SK-N-SH (cell line): Measurements from ENCODE around the gene MLYCD.

Experiments
- RAD21 ChIP-seq: IDR thresholded peaks from 2 replicates; pipeline ENCODE4 v1.6.1; 2012; ENCODE audit warnings: mild to moderate bottlenecking, low read length
- SMC3 ChIP-seq: IDR thresholded peaks from 2 replicates; pipeline ENCODE4 v1.6.1; 2012; ENCODE audit warnings: low read depth, low read length, improper control_type of control experiment
- TAF1 ChIP-seq: IDR thresholded peaks from 2 replicates; pipeline ENCODE4 v1.6.1; 2012; ENCODE audit warnings: low read depth, mild to moderate bottlenecking, low read length, moderate library complexity, borderline replicate concordance

DNA sequence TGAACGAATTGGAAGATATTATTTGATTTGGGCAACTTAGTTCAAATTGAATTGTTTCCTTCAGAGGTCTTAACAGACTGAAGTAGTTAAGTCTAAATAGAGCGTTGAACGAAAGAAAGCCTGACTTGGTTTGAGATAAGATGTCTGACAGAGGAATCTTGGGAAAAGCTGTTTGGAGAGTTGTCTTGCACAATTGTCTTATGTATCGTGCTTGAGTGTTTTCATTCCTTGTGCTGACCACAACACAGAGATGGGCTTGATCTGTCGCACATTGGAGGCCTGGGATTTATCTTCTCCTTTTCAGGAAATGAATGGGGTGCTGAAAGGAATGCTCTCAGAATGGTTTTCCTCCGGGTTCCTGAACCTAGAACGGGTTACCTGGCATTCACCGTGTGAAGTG lies 7.8 kb downstream of the MLYCD start:
- TF ChIP-seq RAD21, result no peak
- no peak for TF ChIP-seq TAF1
- TF ChIP-seq SMC3, result no peak
